Liver (tissue), 3 donors: Measurements from ENCODE around the gene RNF175.

ENCODE experiments used
- EGR1 ChIP-seq, 2 donors: IDR thresholded peaks; 2 replicates each; pipeline ENCODE4 v1.6.1; 2016 to 2018; ENCODE audit warnings: antibody characterized with exemption in 2 of 2, low read depth in 2 of 2
- FOXA2 ChIP-seq: IDR thresholded peaks from 2 replicates; pipeline ENCODE4 v1.6.1; 2016; ENCODE audit warnings: antibody characterized with exemption
- GABPA ChIP-seq, 2 donors: IDR thresholded peaks in 1 of 2; conservative IDR thresholded peaks in 1 of 2; 2 replicates each; pipeline ENCODE4 v1.6.1; 2016; ENCODE audit warnings: antibody characterized with exemption in 2 of 2, mild to moderate bottlenecking in 1 of 2, moderate library complexity in 1 of 2
- RAD21 ChIP-seq, 2 donors: IDR thresholded peaks; 2 replicates each; pipeline ENCODE4 v1.6.1; 2016; ENCODE audit warnings: antibody characterized with exemption in 2 of 2, mild to moderate bottlenecking in 2 of 2
- RXRA ChIP-seq, 2 donors: IDR thresholded peaks; 2 replicates each; pipeline ENCODE4 v1.6.1; 2017 to 2018; ENCODE audit warnings: antibody characterized with exemption in 2 of 2, mild to moderate bottlenecking in 1 of 2
- SP1 ChIP-seq: IDR thresholded peaks from 2 replicates; pipeline ENCODE4 v1.6.1; 2018; ENCODE audit warnings: antibody characterized with exemption, mild to moderate bottlenecking
- TAF1 ChIP-seq: conservative IDR thresholded peaks from 2 replicates; pipeline ENCODE4 v1.6.1; 2016; ENCODE audit warnings: antibody characterized with exemption, mild to moderate bottlenecking
- TF ChIP-seq, protein P1 (sequence below): fragments of 150-350 bp; IDR thresholded peaks from 2 replicates; pipeline ENCODE4 v1.5.1; 2017; ENCODE audit warnings: improper control_type of control experiment, low read depth, low read length; ENCODE audit not compliant: missing input control
- TF ChIP-seq, protein P2 (sequence below): IDR thresholded peaks from 2 replicates; pipeline ENCODE4 v1.6.1; 2016; ENCODE audit warnings: antibody characterized with exemption
- TF ChIP-seq, protein P3 (sequence below): IDR thresholded peaks from 2 replicates; pipeline ENCODE4 v1.6.1; 2016; ENCODE audit warnings: antibody characterized with exemption, mild to moderate bottlenecking
- TF ChIP-seq, protein P4 (sequence below): IDR thresholded peaks from 2 replicates; pipeline ENCODE4 v1.6.1; 2016; ENCODE audit warnings: antibody characterized with exemption
- donor health status: healthy.
- donor health status: healthy.

DNA sequence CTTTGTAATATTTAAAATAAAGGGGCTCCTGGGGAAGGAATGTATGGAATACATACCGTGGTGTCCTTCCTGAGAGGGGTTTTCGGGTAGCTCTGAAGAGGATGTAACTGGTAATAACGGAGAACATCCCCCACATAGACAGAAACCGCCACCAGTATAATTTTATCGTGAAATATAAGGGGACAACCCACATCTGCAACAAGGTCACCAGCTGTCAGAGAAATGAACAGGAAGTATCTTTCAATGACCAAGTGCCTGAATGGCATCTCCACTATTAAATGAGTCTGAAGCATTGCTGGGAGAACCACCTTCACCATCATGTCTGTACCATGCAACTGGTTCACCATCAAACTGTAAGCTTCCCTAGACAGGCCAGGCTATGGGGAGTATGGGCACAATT lies 31.7 kb downstream of the RNF175 start:
- TF ChIP-seq, protein P1, sequence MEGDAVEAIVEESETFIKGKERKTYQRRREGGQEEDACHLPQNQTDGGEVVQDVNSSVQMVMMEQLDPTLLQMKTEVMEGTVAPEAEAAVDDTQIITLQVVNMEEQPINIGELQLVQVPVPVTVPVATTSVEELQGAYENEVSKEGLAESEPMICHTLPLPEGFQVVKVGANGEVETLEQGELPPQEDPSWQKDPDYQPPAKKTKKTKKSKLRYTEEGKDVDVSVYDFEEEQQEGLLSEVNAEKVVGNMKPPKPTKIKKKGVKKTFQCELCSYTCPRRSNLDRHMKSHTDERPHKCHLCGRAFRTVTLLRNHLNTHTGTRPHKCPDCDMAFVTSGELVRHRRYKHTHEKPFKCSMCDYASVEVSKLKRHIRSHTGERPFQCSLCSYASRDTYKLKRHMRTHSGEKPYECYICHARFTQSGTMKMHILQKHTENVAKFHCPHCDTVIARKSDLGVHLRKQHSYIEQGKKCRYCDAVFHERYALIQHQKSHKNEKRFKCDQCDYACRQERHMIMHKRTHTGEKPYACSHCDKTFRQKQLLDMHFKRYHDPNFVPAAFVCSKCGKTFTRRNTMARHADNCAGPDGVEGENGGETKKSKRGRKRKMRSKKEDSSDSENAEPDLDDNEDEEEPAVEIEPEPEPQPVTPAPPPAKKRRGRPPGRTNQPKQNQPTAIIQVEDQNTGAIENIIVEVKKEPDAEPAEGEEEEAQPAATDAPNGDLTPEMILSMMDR, result no peak
- TF ChIP-seq RAD21 (IDR thresholded peaks at IDR 0.05) (no peak), TAF1 (no peak), GABPA (IDR thresholded peaks at IDR 0.05 in 1 of 2, conservative IDR thresholded peaks at IDR 0.05 in 1 of 2) (no peak), FOXA2 (no peak), EGR1 (IDR thresholded peaks at IDR 0.05; ENCODE audit: low read depth in 2 of 2) (no peak), SP1 (no peak), RXRA (IDR thresholded peaks at IDR 0.05) (no peak)
- TF ChIP-seq, protein P2, sequence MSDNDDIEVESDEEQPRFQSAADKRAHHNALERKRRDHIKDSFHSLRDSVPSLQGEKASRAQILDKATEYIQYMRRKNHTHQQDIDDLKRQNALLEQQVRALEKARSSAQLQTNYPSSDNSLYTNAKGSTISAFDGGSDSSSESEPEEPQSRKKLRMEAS, result no peak
- TF ChIP-seq, protein P3, sequence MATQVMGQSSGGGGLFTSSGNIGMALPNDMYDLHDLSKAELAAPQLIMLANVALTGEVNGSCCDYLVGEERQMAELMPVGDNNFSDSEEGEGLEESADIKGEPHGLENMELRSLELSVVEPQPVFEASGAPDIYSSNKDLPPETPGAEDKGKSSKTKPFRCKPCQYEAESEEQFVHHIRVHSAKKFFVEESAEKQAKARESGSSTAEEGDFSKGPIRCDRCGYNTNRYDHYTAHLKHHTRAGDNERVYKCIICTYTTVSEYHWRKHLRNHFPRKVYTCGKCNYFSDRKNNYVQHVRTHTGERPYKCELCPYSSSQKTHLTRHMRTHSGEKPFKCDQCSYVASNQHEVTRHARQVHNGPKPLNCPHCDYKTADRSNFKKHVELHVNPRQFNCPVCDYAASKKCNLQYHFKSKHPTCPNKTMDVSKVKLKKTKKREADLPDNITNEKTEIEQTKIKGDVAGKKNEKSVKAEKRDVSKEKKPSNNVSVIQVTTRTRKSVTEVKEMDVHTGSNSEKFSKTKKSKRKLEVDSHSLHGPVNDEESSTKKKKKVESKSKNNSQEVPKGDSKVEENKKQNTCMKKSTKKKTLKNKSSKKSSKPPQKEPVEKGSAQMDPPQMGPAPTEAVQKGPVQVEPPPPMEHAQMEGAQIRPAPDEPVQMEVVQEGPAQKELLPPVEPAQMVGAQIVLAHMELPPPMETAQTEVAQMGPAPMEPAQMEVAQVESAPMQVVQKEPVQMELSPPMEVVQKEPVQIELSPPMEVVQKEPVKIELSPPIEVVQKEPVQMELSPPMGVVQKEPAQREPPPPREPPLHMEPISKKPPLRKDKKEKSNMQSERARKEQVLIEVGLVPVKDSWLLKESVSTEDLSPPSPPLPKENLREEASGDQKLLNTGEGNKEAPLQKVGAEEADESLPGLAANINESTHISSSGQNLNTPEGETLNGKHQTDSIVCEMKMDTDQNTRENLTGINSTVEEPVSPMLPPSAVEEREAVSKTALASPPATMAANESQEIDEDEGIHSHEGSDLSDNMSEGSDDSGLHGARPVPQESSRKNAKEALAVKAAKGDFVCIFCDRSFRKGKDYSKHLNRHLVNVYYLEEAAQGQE, result no peak
- TF ChIP-seq, protein P4, sequence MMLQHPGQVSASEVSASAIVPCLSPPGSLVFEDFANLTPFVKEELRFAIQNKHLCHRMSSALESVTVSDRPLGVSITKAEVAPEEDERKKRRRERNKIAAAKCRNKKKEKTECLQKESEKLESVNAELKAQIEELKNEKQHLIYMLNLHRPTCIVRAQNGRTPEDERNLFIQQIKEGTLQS, result no peak
